ENCODE data around the gene GDPD4.

The GDPD4 gene

DNA sequence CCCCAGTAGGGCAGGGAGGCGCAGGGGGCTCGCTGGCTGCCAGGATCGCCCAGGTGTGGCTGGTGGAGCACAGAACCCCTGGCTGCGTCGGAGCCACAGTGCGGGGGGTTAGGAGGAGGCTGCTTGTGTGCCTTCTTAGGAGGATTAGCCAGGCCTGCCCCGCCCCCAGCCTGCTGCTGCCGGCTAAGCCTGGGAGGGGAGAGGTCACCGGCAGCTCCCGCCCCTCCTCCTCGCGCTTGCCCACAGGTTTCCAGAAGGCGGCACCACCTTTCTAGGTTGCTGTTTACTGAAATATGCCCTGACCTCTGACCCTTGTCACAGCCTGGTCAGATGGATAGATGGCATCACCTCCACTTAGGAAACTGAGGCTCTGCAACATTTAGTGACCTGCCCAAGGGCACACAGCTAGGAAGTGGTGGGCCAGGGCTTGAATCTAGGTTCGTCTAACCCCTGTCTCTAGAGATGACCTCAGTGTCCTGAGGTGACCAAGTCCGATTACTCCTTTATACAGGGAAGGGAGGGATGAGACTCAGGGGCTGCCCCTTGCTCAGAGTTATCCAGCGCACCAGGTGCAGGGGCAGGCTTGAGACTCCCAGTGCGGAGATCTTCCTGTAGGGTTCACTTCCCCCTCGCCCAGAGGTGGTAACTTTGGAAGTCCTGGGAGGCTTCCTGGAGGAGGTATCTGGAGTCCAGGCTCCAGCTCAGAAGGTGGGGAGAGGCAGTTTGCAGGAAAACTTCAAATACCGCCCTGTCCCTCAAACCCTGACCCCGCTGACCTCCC lies 129.4 kb downstream of the GDPD4 start:
- DNase-seq = no peak

DNA sequence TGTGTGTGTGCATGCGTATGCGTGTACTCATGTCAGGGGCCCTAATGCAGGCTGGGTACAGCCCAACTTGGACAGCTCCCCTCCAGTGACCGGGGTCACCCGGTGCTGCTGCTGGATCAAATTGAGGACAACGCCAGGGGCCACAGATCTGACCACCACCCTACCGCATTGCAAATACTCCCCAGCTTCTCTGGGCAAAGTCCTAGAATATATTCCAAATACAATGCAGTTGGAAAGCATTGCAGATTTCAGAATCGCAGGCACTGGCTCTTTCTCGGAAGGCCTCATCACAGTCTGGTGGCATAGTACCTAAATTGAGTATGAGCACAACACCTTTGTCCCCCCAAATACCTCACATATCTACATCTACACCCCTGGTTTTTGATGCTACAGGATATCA lies 130.2 kb downstream of the GDPD4 start:
- DNase-seq = no peak

- no peak for DNase-seq
These were observed 131.4 kb downstream of the GDPD4 start for GRCh38 chr11:77170107-77170506.

GRCh38 chr11:77167791-77168190 lies 133.7 kb downstream of the GDPD4 start:
- no peak for DNase-seq

DNA sequence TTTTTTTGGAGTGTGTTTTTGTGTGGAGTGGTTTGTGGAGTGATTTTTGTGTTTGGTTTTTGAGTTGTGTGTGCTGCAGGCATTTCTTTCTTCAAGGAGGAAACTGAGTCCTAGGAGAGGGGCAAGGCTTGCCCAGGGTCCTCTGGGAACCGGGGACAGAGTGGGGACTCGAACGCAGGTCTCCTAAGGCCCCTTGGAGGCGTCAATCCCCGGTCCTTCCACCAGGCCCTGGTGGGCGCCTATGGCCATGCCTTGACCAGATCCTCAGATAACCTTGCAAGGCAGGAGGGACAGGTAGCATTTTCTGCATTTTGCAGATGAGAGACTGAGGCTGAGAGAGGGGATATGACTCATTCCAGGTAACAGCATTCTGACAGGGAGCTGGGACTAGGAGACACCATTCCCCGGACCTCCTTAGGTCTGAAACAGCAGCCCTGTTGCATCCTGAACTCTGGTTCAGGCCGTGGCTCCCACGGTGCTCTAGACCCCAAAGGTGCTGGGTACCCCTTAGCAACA lies 134.3 kb downstream of the GDPD4 start:
- no peak for DNase-seq
